HG03469 (cell line): ENCODE data around the gene TMEM120B.
"Not testable (repeated sequence)": the region's sequence is repeated elsewhere in the genome, so short reads cannot be mapped to it uniquely, and the experiment has no call there.

Source experiments
- ATAC-seq: cut with Tn5 transposase; IDR thresholded peaks from one replicate; pipeline ENCODE4 v1.9.1; 2021; ENCODE audit warnings: mild to moderate bottlenecking, moderate library complexity, moderate number of reproducible peaks; ENCODE audit not compliant: unreplicated experiment

The TMEM120B gene

GRCh38 chr12:121789233-121789781 is 76.8 kb downstream of the TMEM120B start:
- ATAC-seq: no peak

GRCh38 chr12:121789800-121790728 is 77.5 kb downstream of the TMEM120B start:
- ATAC-seq: no peak

GRCh38 chr12:121790785-121791184 is 78.2 kb downstream of the TMEM120B start:
- ATAC-seq: not testable (repeated sequence)

- ATAC-seq: no peak
Measured at GRCh38 chr12:121791671-121792551, 79.4 kb downstream of the TMEM120B start.

GRCh38 chr12:121792607-121793439 is 80.3 kb downstream of the TMEM120B start:
- no peak for ATAC-seq

- ATAC-seq: peak; percentile 3
Measured at GRCh38 chr12:121793440-121793837, 80.9 kb downstream of the TMEM120B start, which contains the start of gene RHOF. RHOF (minus strand) TSS chr12:121793688; CDS start chr12:121793633, 55 bp downstream.

- ATAC-seq: peak; percentile 30
Measured at GRCh38 chr12:121793838-121794533, 81.4 kb downstream of the TMEM120B start.

- no peak for ATAC-seq
Measured at GRCh38 chr12:121794534-121795033, 82.0 kb downstream of the TMEM120B start.

- no peak for ATAC-seq
Measured at GRCh38 chr12:121795034-121795968, 82.7 kb downstream of the TMEM120B start.

- no peak for ATAC-seq
Measured at GRCh38 chr12:121796855-121797751, 84.6 kb downstream of the TMEM120B start.

GRCh38 chr12:121797937-121798786 is 85.6 kb downstream of the TMEM120B start:
- ATAC-seq: no peak

- no peak for ATAC-seq
Measured at GRCh38 chr12:121798787-121799155, 86.2 kb downstream of the TMEM120B start.

GRCh38 chr12:121799156-121799841 is 86.7 kb downstream of the TMEM120B start:
- no peak for ATAC-seq

- ATAC-seq: no peak
Measured at GRCh38 chr12:121799842-121800693, 87.5 kb downstream of the TMEM120B start.
